HEK293T (cell line): ENCODE measurements around the gene GREB1L.

ENCODE experiments used
- CTCF ChIA-PET: fragments of 350-600 bp; formaldehyde crosslinking; extraction: SDS; loops from one replicate; lab custom pipeline; 2021; ENCODE audit warnings: antibody characterized with exemption, inconsistent platforms; lab: Yijun Ruan, JAX
- POLR2A ChIA-PET: fragments of 350-600 bp; formaldehyde crosslinking; extraction: SDS; loops from one replicate; lab custom pipeline; 2020; ENCODE audit warnings: antibody characterized with exemption, inconsistent platforms; lab: Yijun Ruan, JAX
- DNase-seq: peaks from one replicate; pipeline ENCODE4 v3.0.0; 2012; ENCODE audit warnings: mixed read lengths; ENCODE audit errors: extremely low spot score
- ARNT ChIP-seq: fragments of 450-650 bp; IDR thresholded peaks from 2 replicates; pipeline ENCODE4 v1.6.1; 2017; ENCODE audit warnings: mild to moderate bottlenecking
- BHLHE40 ChIP-seq: fragments of 450-650 bp; IDR thresholded peaks from 2 replicates; pipeline ENCODE4 v1.6.1; 2016; ENCODE audit warnings: mild to moderate bottlenecking, moderate library complexity, borderline replicate concordance
- CTBP1 ChIP-seq: fragments of 450-650 bp; IDR thresholded peaks from 2 replicates; pipeline ENCODE4 v1.6.1; 2016; ENCODE audit warnings: borderline replicate concordance
- ELF4 ChIP-seq: fragments of 450-650 bp; IDR thresholded peaks from 2 replicates; pipeline ENCODE4 v1.6.1; 2017; ENCODE audit warnings: antibody characterized with exemption
- FOXA1 ChIP-seq: fragments of 450-650 bp; IDR thresholded peaks from 2 replicates; pipeline ENCODE4 v1.6.1; 2016; ENCODE audit warnings: mild to moderate bottlenecking
- FOXK2 ChIP-seq: fragments of 450-650 bp; IDR thresholded peaks from 2 replicates; pipeline ENCODE4 v1.6.1; 2016; ENCODE audit warnings: mild to moderate bottlenecking
- FOXM1 ChIP-seq: fragments of 450-650 bp; IDR thresholded peaks from 2 replicates; pipeline ENCODE4 v1.6.1; 2017; ENCODE audit warnings: mild to moderate bottlenecking, borderline replicate concordance
- HDGF ChIP-seq: fragments of 450-650 bp; IDR thresholded peaks from 2 replicates; pipeline ENCODE4 v1.6.1; 2017; ENCODE audit warnings: antibody characterized with exemption, borderline replicate concordance
- L3MBTL2 ChIP-seq: fragments of 450-650 bp; conservative IDR thresholded peaks from 2 replicates; pipeline ENCODE4 v1.6.1; 2016; ENCODE audit warnings: mild to moderate bottlenecking
- LEF1 ChIP-seq: fragments of 450-650 bp; IDR thresholded peaks from 2 replicates; pipeline ENCODE4 v1.6.1; 2017; ENCODE audit warnings: mild to moderate bottlenecking, borderline replicate concordance
- NFRKB ChIP-seq: fragments of 450-650 bp; IDR thresholded peaks from 2 replicates; pipeline ENCODE4 v1.6.1; 2016; ENCODE audit warnings: mild to moderate bottlenecking, moderate library complexity
- SP1 ChIP-seq: fragments of 450-650 bp; IDR thresholded peaks from 2 replicates; pipeline ENCODE4 v1.6.1; 2017
- SUZ12 ChIP-seq: fragments of 450-650 bp; IDR thresholded peaks from 2 replicates; pipeline ENCODE4 v1.6.1; 2016; ENCODE audit warnings: mild to moderate bottlenecking
- TARDBP ChIP-seq: fragments of 450-650 bp; IDR thresholded peaks from 2 replicates; pipeline ENCODE4 v1.6.1; 2016
- ZNF384 ChIP-seq: fragments of 450-650 bp; IDR thresholded peaks from 2 replicates; pipeline ENCODE4 v1.6.1; 2016
- TF ChIP-seq, protein P1 (sequence below): fragments of 450-650 bp; IDR thresholded peaks from 2 replicates; pipeline ENCODE4 v1.6.1; 2016

Gene GREB1L

DNA sequence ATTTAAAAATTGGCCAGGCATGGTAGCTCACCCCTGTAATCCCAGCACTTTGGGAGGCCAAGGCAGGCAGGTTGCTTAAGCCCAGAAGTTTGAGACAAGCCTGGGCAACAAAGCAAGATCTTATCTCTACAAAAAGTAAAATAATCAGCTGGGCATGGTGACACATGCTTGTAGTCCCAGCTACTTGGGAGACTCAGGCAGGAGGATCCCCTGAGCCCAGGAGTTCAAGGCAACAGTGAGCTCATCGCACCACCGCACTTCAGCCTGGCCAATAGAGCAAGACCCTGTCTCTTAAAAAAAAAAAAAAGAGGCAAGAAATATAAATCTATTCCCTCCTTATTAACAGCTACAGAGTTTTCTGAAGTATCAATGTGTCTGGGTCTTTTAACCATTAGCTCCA is 306.6 kb downstream of the GREB1L start:
- ChIA-PET POLR2A (no interaction called here), CTCF (interaction anchor here (0.6 to 1.3 kb wide), 3 partner anchors 24 to 52 kb away, joined by 3 to 4 read pairs (median 4); partner anchors contain the start of gene ESCO1)
- DNase-seq, result no peak
- TF ChIP-seq HDGF (no peak), TARDBP (no peak), SP1 (no peak), L3MBTL2 (no peak), FOXM1 (no peak), ZNF384 (no peak), FOXK2 (no peak), NFRKB (no peak), SUZ12 (no peak), FOXA1 (no peak)
- TF ChIP-seq, protein P1, sequence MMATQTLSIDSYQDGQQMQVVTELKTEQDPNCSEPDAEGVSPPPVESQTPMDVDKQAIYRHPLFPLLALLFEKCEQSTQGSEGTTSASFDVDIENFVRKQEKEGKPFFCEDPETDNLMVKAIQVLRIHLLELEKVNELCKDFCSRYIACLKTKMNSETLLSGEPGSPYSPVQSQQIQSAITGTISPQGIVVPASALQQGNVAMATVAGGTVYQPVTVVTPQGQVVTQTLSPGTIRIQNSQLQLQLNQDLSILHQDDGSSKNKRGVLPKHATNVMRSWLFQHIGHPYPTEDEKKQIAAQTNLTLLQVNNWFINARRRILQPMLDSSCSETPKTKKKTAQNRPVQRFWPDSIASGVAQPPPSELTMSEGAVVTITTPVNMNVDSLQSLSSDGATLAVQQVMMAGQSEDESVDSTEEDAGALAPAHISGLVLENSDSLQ, result no peak

DNA sequence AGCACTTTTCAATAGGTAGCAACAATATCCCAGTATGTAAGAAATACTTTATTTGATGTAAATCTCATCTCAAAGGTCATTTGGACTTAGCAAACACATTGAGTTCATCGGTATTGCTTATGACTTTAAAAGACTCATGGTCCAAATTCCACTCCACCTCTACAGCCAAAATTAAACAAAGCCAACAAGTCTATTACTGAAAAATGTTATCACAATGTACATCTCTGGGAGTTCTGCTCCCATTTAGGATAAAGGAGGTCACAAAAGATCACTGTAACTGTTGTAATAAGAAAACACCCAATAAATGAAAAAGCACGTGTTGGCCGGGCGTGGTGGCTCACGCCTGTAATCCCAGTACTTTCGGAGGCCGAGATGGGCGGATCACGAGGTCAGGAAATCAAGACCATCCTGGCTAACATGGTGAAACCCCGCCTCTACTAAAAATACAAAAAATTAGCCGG is 308.5 kb downstream of the GREB1L start:
- no peak for DNase-seq
- ChIA-PET POLR2A (no interaction called here), CTCF (no interaction called here)
- TF ChIP-seq ZNF384 (no peak), FOXM1 (no peak), CTBP1 (no peak), ARNT (no peak), TARDBP (no peak), HDGF (no peak), FOXK2 (no peak), SP1 (no peak), BHLHE40 (no peak), SUZ12 (no peak), NFRKB (no peak), FOXA1 (no peak), LEF1 (no peak), ELF4 (no peak), L3MBTL2 (no peak)
- TF ChIP-seq, protein P1, result no peak

DNA sequence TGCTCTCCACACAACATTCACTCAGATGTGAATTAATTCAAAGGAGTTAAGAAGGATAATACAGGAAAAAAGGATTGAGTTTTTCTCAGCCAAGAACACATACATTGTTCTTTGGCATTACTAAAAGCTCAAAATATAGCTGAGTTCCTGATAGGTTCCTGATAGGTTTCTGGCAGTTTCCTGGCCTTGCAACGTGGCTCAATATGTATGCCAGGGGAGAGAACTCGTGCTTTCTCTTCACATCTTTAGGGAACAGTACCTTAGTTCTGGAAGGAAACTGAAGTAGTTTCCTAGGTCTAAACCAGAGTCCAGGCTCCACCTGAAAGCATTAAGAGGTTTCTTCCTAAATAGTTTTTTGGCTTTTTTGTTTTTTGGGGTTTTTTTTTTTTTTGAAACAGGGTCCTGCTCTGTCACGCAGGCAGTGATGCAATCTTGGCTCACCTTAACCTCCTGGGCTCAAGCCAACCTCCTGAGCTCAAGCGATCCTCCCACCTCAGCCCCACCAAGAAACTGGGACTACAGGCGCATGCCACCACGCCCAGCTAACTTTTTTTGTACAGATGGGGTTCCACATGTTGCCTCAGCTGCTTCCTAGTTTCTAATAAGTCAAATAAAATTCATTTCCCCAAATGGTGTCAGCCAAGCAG is 315.7 kb downstream of the GREB1L start:
- TF ChIP-seq L3MBTL2, result no peak
- no peak for TF ChIP-seq HDGF
- TF ChIP-seq ZNF384, result no peak
- TF ChIP-seq SP1, result no peak
- no peak for TF ChIP-seq TARDBP
- TF ChIP-seq CTBP1, result no peak
- no peak for TF ChIP-seq NFRKB
- POLR2A ChIA-PET, result no interaction called here
- CTCF ChIA-PET, result no interaction called here
- DNase-seq, result no peak

DNA sequence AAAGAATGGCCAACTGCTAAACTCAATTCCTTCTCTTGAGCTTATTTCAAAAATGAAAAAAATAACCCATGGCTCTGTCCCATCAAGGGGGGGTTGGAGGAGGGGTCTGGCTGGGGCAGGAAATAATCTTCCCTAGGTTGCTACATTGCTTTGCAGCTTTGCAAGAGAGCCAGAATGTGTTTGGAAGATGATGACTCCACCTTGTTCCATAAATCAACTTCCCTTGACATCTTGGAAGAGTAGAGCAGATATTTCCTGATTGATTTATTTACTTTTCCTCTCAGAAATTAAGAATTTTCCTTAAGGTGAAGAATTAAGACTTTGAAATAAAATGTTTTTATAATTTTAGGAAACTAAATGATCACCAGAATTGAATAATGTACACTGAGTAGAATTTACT is 317.2 kb downstream of the GREB1L start:
- POLR2A ChIA-PET, result interaction anchor here (0.7 kb wide), 1 partner anchor 53 kb away, joined by 3 read pairs; the partner anchor contains the start of gene SNRPD1
- CTCF ChIA-PET, result interaction anchor here (0.5 kb wide), 1 partner anchor 8 kb away, joined by 5 read pairs; no protein-coding TSS in a partner anchor
- DNase-seq, result no peak
- TF ChIP-seq, protein P1, result peak; percentile 58
- TF ChIP-seq L3MBTL2, result no peak
- no peak for TF ChIP-seq ELF4

DNA sequence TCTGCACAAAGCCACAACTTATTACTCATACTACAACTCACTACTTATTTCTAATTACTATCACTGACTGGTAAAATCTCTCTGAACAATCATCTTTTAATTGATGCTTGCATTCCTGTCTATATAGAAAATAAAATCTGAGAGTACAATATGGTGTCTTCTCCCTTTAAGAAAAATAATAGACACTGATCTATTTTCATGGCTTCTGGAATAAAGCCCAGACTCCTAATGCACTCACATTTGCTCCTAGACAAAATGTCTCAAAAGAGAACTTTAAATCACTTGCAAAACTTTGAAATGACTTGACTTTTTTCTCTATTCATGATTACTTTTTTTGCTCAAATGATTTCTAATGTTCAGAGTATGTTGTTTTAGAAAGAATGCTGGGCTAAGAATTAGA is 329.7 kb downstream of the GREB1L start:
- ChIA-PET CTCF (no interaction called here), POLR2A (no interaction called here)
- TF ChIP-seq ELF4 (no peak), CTBP1 (no peak), NFRKB (no peak), ZNF384 (no peak), ARNT (no peak), HDGF (no peak), BHLHE40 (no peak), SUZ12 (no peak), TARDBP (no peak), FOXK2 (no peak), FOXM1 (no peak), FOXA1 (no peak), SP1 (no peak), L3MBTL2 (no peak), LEF1 (no peak)
- TF ChIP-seq, protein P1, result no peak
- DNase-seq, result no peak
